Psoas muscle (tissue), 8 donors: ENCODE data around the gene MAJIN. TPM values are rescaled to one million over a fixed set of nuclear protein-coding genes. Genes with fewer than 3 reads are reported as not detected.

ENCODE experiments used
- ATAC-seq, 4 donors: fragments of 200-7000 bp; cut with Tn5 transposase; one replicate each; pipeline ENCODE4 v1.9.1; 2020; ENCODE audit warnings: moderate library complexity in 3 of 4, mild to moderate bottlenecking in 2 of 4
- DNase-seq, 2 donors: peaks; one replicate each; pipeline ENCODE4 v3.0.0-alpha.2; 2020
- H3K27ac ChIP-seq: fragments of 200-600 bp; one replicate; pipeline ENCODE4 v1.8.0; 2022
- H3K27me3 ChIP-seq, 3 donors: fragments of 200-600 bp in 1 of 3; one replicate each; pipeline versions ENCODE4 v1.6.1 to v1.8.0; 2013 to 2022; ENCODE audit warnings: low read length in 2 of 3, mild to moderate bottlenecking in 2 of 3, moderate library complexity in 1 of 3; ENCODE audit not compliant: insufficient read depth in 3 of 3
- H3K36me3 ChIP-seq, 2 donors: fragments of 200-600 bp in 1 of 2; one replicate each; pipeline versions ENCODE4 v1.6.1 to v1.8.0; 2013 to 2022; ENCODE audit warnings: low read depth in 1 of 2, mild to moderate bottlenecking in 1 of 2, moderate library complexity in 1 of 2; ENCODE audit not compliant: insufficient read depth in 1 of 2
- H3K4me1 ChIP-seq: fragments of 200-600 bp; one replicate; pipeline ENCODE4 v1.8.0; 2022
- H3K4me3 ChIP-seq: fragments of 200-600 bp; one replicate; pipeline ENCODE4 v1.8.0; 2022; ENCODE audit warnings: mild to moderate bottlenecking
- H3K9me3 ChIP-seq: fragments of 200-600 bp; one replicate; pipeline ENCODE4 v1.8.0; 2022
- CTCF ChIP-seq: fragments of 200-600 bp; IDR thresholded peaks from one replicate; pipeline ENCODE4 v1.8.0; 2022; ENCODE audit warnings: antibody characterized with exemption
- WGBS, 3 donors: extraction: QIAGEN DNeasy Blood & Tissue Kit; methylation state at CpG; one replicate each; pipeline versions ENCODE4 v1.1.6 to v1.1.7; 2013; 5-methylcytosine and 5-hydroxymethylcytosine counted together
- intact Hi-C, 2 donors: fragments of 100-400 bp; cut with DNase I; formaldehyde crosslinking; loops; one replicate each; pipeline versions ENCODE4 v1.11.0 to v1.14.2; 2022
- polyA plus RNA-seq, 3 donors: library from polyadenylated mRNA; stranded (reverse); fragments of 200-250 nt; gene quantifications; one replicate each; pipeline ENCODE4 v1.2.3, GENCODE V29; 2013
- total RNA-seq, 4 donors: library from RNA; stranded (reverse); fragmentation: NEBNext Ultra II Directional in 2 of 4; extraction: Animal tissue kit (Norgen Biotek cat#: 25700) in 2 of 4; gene quantifications; one replicate each; pipeline versions ENCODE4 v1.2.1 to v1.2.4, GENCODE V29; 2021 to 2023
- donor health status: healthy with polysubstance abuse.
- donor health status: DM: no; HTN: no; CAD: no; lungs with moderate emphysema.
- donor health status: Bipolar disorder and iron deficiency.
- donor health status: healthy.
- donor health status: DM: yes; HTN: yes; CAD: no.
- donor health status: DM: no; HTN: no; CAD: no.
- donor health status: DM: no; HTN: no; CAD: no.
- donor health status: DM: yes; HTN: yes; CAD: no.

Gene MAJIN
- total and polyA plus RNA-seq, 7 donors: not detected

- no peak for ATAC-seq
- no peak overlapping the region for H3K4me3 ChIP-seq
- H3K4me1 ChIP-seq: peaks cover 4% of the 10 kb centered on the region
- 98 to 99% (median 99%) methylated on average over 6 of the region's 6 CpGs for WGBS, 3 donors
- no peaks in the 10 kb centered on the region for H3K9me3 ChIP-seq
- H3K27me3 ChIP-seq: no peaks in the 10 kb centered on the region
- intact Hi-C loops: loop anchor here in 1 of 2 donors (10.0 kb wide), 1 partner anchor 173 kb away; the partner anchor contains the start of gene CDC42BPG
- H3K36me3 ChIP-seq: peaks cover 3 to 44% of the 10 kb centered on the region in 2 donors
- no peak for TF ChIP-seq CTCF
- no peak overlapping the region for H3K27ac ChIP-seq
- no peak for DNase-seq
These were observed 46.0 kb upstream of the MAJIN start for GRCh38 chr11:65017937-65018336.

- DNase-seq (no peak), ATAC-seq (no peak)
- Histone ChIP-seq H3K27me3 (no peaks in the 10 kb centered on the region), H3K4me1 (peaks cover 5% of the 10 kb centered on the region), H3K27ac (no peak overlapping the region), H3K9me3 (no peaks in the 10 kb centered on the region), H3K36me3 (peaks cover 0 to 37% of the 10 kb centered on the region in 2 donors), H3K4me3 (no peak overlapping the region)
- TF ChIP-seq CTCF: no peak
- 93 to 96% (median 94%) methylated on average over 4 of the region's 4 CpGs for WGBS, 3 donors
- intact Hi-C loops: loop anchor here in 1 of 2 donors (10.0 kb wide), 1 partner anchor 172 kb away; the partner anchor contains the start of gene CDC42BPG
These were observed 44.8 kb upstream of the MAJIN start for GRCh38 chr11:65016705-65017104.

GRCh38 chr11:65014726-65015227, 42.9 kb upstream of the MAJIN start:
- TF ChIP-seq CTCF: no peak
- Histone ChIP-seq H3K27me3 (no peaks in the 10 kb centered on the region), H3K4me1 (peaks cover 5% of the 10 kb centered on the region), H3K36me3 (peaks cover 0 to 17% of the 10 kb centered on the region in 2 donors), H3K4me3 (peak overlapping the region; percentile 81), H3K9me3 (no peaks in the 10 kb centered on the region), H3K27ac (peak overlapping the region; percentile 97)
- WGBS, 3 donors: 28 to 31% (median 30%) methylated on average over 23 of the region's 23 CpGs
- peak in 3 of 4 donors; percentile 17 to 46 (median 28) for ATAC-seq
- intact Hi-C loops: loop anchor here (5.0 to 10.0 kb wide), 3 partner anchors 87 to 170 kb away; partner anchors contain the start of genes CDC42BPG (in 1 of the 2) and TM7SF2 (in 1 of the 2)
- no peak for DNase-seq

GRCh38 chr11:65013888-65014725, 42.2 kb upstream of the MAJIN start, which contains the start of gene ARL2:
Gene ARL2, plus strand, starts transcription at chr11:65014160. Its CDS starts 48 bp downstream, at chr11:65014208.
- H3K36me3 ChIP-seq: peaks cover 0 to 14% of the 10 kb centered on the region in 2 donors
- WGBS, 3 donors: 0 to 1% (median 0%) methylated on average over 64 to 96 of the region's 96 CpGs
- peak; percentile 90 to 96 (median 92) for ATAC-seq
- intact Hi-C loops: loop anchor here (1.0 to 10.0 kb wide), 4 partner anchors 87 to 169 kb away; partner anchors contain the start of genes CDC42BPG (in 1 of the 2) and TM7SF2 (in 1 of the 2)
- H3K9me3 ChIP-seq: no peaks in the 10 kb centered on the region
- peaks cover 5% of the 10 kb centered on the region for H3K4me1 ChIP-seq
- peak; percentile 92 to 96 for DNase-seq
- H3K4me3 ChIP-seq: peak within 1 kb of the TSS; percentile 81
- TF ChIP-seq CTCF: peak; percentile 86
- no peaks in the 10 kb centered on the region for H3K27me3 ChIP-seq
- peak within 1 kb of the TSS; percentile 97 for H3K27ac ChIP-seq
